Measurements from ENCODE around the gene UFSP1. TPM values are rescaled to one million over a fixed set of nuclear protein-coding genes. Genes with fewer than 3 reads are reported as not detected.

The UFSP1 gene
- total RNA-seq, 1 experiment from 2014 or later = 5.6 TPM

GRCh38 chr7:100881136-100881535 is 8.4 kb downstream of the UFSP1 start:
- no peak for ATAC-seq
- TF ChIP-seq, protein P1, sequence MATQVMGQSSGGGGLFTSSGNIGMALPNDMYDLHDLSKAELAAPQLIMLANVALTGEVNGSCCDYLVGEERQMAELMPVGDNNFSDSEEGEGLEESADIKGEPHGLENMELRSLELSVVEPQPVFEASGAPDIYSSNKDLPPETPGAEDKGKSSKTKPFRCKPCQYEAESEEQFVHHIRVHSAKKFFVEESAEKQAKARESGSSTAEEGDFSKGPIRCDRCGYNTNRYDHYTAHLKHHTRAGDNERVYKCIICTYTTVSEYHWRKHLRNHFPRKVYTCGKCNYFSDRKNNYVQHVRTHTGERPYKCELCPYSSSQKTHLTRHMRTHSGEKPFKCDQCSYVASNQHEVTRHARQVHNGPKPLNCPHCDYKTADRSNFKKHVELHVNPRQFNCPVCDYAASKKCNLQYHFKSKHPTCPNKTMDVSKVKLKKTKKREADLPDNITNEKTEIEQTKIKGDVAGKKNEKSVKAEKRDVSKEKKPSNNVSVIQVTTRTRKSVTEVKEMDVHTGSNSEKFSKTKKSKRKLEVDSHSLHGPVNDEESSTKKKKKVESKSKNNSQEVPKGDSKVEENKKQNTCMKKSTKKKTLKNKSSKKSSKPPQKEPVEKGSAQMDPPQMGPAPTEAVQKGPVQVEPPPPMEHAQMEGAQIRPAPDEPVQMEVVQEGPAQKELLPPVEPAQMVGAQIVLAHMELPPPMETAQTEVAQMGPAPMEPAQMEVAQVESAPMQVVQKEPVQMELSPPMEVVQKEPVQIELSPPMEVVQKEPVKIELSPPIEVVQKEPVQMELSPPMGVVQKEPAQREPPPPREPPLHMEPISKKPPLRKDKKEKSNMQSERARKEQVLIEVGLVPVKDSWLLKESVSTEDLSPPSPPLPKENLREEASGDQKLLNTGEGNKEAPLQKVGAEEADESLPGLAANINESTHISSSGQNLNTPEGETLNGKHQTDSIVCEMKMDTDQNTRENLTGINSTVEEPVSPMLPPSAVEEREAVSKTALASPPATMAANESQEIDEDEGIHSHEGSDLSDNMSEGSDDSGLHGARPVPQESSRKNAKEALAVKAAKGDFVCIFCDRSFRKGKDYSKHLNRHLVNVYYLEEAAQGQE (IDR thresholded peaks at IDR 0.05; ENCODE audit: low read depth) = no peak
- H3K4me3 ChIP-seq (replicated peaks in 1 of 2; ENCODE audit: low read depth in 1 of 2, low read length in 2 of 2) = no peak overlapping the region
- CTCF ChIA-PET = no interaction called here
- peaks cover 6 to 8% of the 10 kb centered on the region in 2 experiments for H3K4me1 ChIP-seq (ENCODE audit: control insufficient read depth in 1 of 2, insufficient read depth in 2 of 2, low read length in 2 of 2)
- H3K9ac ChIP-seq (ENCODE audit: low read length) = no peak overlapping the region
- peaks cover 15% of the 10 kb centered on the region; the same call in 1 of the 2 replicates for H4K20me1 ChIP-seq (ENCODE audit: insufficient read depth)
- no peak for DNase-seq (ENCODE audit: low read depth, low spot score)
- no peak overlapping the region for H3K27ac ChIP-seq (ENCODE audit: low read depth, low read length)
- RAD21 ChIA-PET (ENCODE audit: low non-redundant PET in 1 of 2, low total read pairs in 2 of 2, uncharacterized antibody in 2 of 2, unreplicated experiment in 2 of 2) = no interaction called here
- H3K27me3 ChIP-seq (ENCODE audit: insufficient read depth, low read length) = no peaks in the 10 kb centered on the region
- H3K36me3 ChIP-seq (ENCODE audit: control insufficient read depth in 1 of 2, insufficient read depth in 2 of 2, low read length in 2 of 2) = peaks cover 52 to 89% of the 10 kb centered on the region in 2 experiments
- POLR2A ChIA-PET = no interaction called here
- H3K9me3 ChIP-seq (ENCODE audit: control insufficient read depth in 1 of 2, insufficient read depth in 1 of 2, low read depth in 1 of 2, low read length in 2 of 2) = no peaks in the 10 kb centered on the region
- no peak overlapping the region for H2AFZ ChIP-seq (ENCODE audit: low read depth, low read length, poor library complexity, severe bottlenecking)
- no TSS peak for BruUV-seq (replicated peaks)
- no peak overlapping the region for H3K4me2 ChIP-seq (ENCODE audit: low read length)
- H3K79me2 ChIP-seq (ENCODE audit: insufficient read depth, low read length) = peaks cover 92% of the 10 kb centered on the region
- intact Hi-C loops (cut with micrococcal nuclease) = no loop called here
- H3K9me2 ChIP-seq (ENCODE audit: insufficient read depth) = no peaks in the 10 kb centered on the region

GRCh38 chr7:100880645-100881044 is 8.9 kb downstream of the UFSP1 start:
- Histone ChIP-seq H3K9ac (ENCODE audit: low read length) (no peak overlapping the region), H3K79me2 (ENCODE audit: insufficient read depth, low read length) (peaks cover 97% of the 10 kb centered on the region), H3K27me3 (ENCODE audit: insufficient read depth, low read length) (no peaks in the 10 kb centered on the region), H3K9me3 (ENCODE audit: control insufficient read depth in 1 of 2, insufficient read depth in 1 of 2, low read depth in 1 of 2, low read length in 2 of 2) (no peaks in the 10 kb centered on the region), H3K4me3 (replicated peaks in 1 of 2; ENCODE audit: low read depth in 1 of 2, low read length in 2 of 2) (no peak overlapping the region), H3K36me3 (ENCODE audit: control insufficient read depth in 1 of 2, insufficient read depth in 2 of 2, low read length in 2 of 2) (peaks cover 50 to 85% of the 10 kb centered on the region in 2 experiments), H3K27ac (ENCODE audit: low read depth, low read length) (no peak overlapping the region), H3K4me2 (ENCODE audit: low read length) (no peak overlapping the region), H2AFZ (ENCODE audit: low read depth, low read length, poor library complexity, severe bottlenecking) (no peak overlapping the region), H3K9me2 (ENCODE audit: insufficient read depth) (no peaks in the 10 kb centered on the region), H3K4me1 (ENCODE audit: control insufficient read depth in 1 of 2, insufficient read depth in 2 of 2, low read length in 2 of 2) (peaks cover 9 to 12% of the 10 kb centered on the region in 2 experiments), H4K20me1 (ENCODE audit: insufficient read depth) (peaks cover 15% of the 10 kb centered on the region; the same call in 1 of the 2 replicates)
- ChIA-PET RAD21 (ENCODE audit: low non-redundant PET in 1 of 2, low total read pairs in 2 of 2, uncharacterized antibody in 2 of 2, unreplicated experiment in 2 of 2) (no interaction called here), CTCF (no interaction called here), POLR2A (no interaction called here)
- BruUV-seq (replicated peaks) = no TSS peak
- intact Hi-C loops (cut with micrococcal nuclease) = no loop called here
- ATAC-seq (no peak), DNase-seq (ENCODE audit: low read depth, low spot score) (no peak)
- TF ChIP-seq EZH2phosphoT487 (IDR thresholded peaks at IDR 0.05; ENCODE audit: borderline replicate concordance) (no peak), TCF7L2 (IDR thresholded peaks at IDR 0.05; ENCODE audit: borderline replicate concordance, extremely low read depth, insufficient read depth, insufficient read length) (no peak), SP1 (IDR thresholded peaks at IDR 0.05; ENCODE audit: low read depth) (no peak), CTCF (IDR thresholded peaks at IDR 0.05 in 2 of 3, conservative IDR thresholded peaks at IDR 0.05 in 1 of 3; ENCODE audit: borderline replicate concordance in 1 of 3, insufficient read depth in 1 of 3, low read depth in 2 of 3, low read length in 2 of 3) (no peak)
